GM23338 (cell line): ENCODE measurements around the gene ECPAS. TPM values are rescaled to one million over a fixed set of nuclear protein-coding genes. Genes with fewer than 3 reads are reported as not detected.

ENCODE experiments used
- ATAC-seq: fragments of 200-7000 bp; cut with Tn5 transposase; 3 replicates; pipeline ENCODE4 v1.9.1; 2020
- DNase-seq: peaks from one replicate; pipeline ENCODE4 v3.0.0-alpha.2; 2015; ENCODE audit warnings: low spot score
- H2AFZ ChIP-seq: fragments of 200-600 bp; sonication (generic); 2 replicates; pipeline ENCODE4 v1.8.0; 2016; ENCODE audit warnings: antibody characterized with exemption, mild to moderate bottlenecking, moderate library complexity
- H3F3A ChIP-seq: fragments of 200-600 bp; sonication (generic); replicated peaks from 2 replicates; pipeline ENCODE4 v1.8.0; 2017; ENCODE audit warnings: antibody characterized with exemption, mixed run types, low read depth
- H3K27ac ChIP-seq: fragments of 200-600 bp; sonication (generic); 2 replicates; pipeline ENCODE4 v1.6.1; 2016; ENCODE audit warnings: low read depth
- H3K27me3 ChIP-seq: fragments of 200-600 bp; sonication (generic); 2 replicates; pipeline ENCODE4 v1.8.0; 2016; ENCODE audit warnings: mild to moderate bottlenecking, mixed run types, moderate library complexity; ENCODE audit not compliant: insufficient read depth
- H3K36me3 ChIP-seq: fragments of 200-600 bp; sonication (generic); 2 replicates; pipeline ENCODE4 v1.8.0; 2016; ENCODE audit warnings: mild to moderate bottlenecking; ENCODE audit not compliant: insufficient read depth
- H3K4me1 ChIP-seq: fragments of 200-600 bp; sonication (generic); 2 replicates; pipeline ENCODE4 v1.8.0; 2016; ENCODE audit warnings: mild to moderate bottlenecking, moderate library complexity; ENCODE audit not compliant: insufficient read depth
- H3K4me2 ChIP-seq: fragments of 200-600 bp; sonication (generic); 2 replicates; pipeline ENCODE4 v1.7.1; 2017; ENCODE audit warnings: mixed run types
- H3K4me3 ChIP-seq: fragments of 200-600 bp; sonication (generic); 2 replicates; pipeline ENCODE4 v1.6.1; 2016; ENCODE audit warnings: mixed run types
- H3K79me2 ChIP-seq: fragments of 200-600 bp; sonication (generic); replicated peaks from 2 replicates; pipeline ENCODE4 v1.8.0; 2017; ENCODE audit warnings: mild to moderate bottlenecking; ENCODE audit not compliant: insufficient read depth
- H3K9me2 ChIP-seq: fragments of 200-600 bp; sonication (generic); 2 replicates; pipeline ENCODE4 v1.8.0; 2017; ENCODE audit not compliant: insufficient read depth
- H4K20me1 ChIP-seq: fragments of 200-600 bp; sonication (generic); replicated peaks from 2 replicates; pipeline ENCODE4 v1.8.0; 2017; ENCODE audit warnings: mild to moderate bottlenecking; ENCODE audit not compliant: insufficient read depth
- H3K27ac Mint-ChIP-seq: 2 replicates; pipeline ENCODE4 v1.8.0; 2020; ENCODE audit warnings: inconsistent platforms, mild to moderate bottlenecking, moderate library complexity, mixed read lengths
- H3K27me3 Mint-ChIP-seq: 3 replicates; pipeline ENCODE4 v1.8.0; 2022; ENCODE audit warnings: low read depth, mild to moderate bottlenecking, moderate library complexity, mixed read lengths, inconsistent platforms; ENCODE audit not compliant: insufficient read depth, poor library complexity
- H3K36me3 Mint-ChIP-seq: 3 replicates; pipeline ENCODE4 v1.8.0; 2021; ENCODE audit warnings: low read depth, mild to moderate bottlenecking, inconsistent platforms, moderate library complexity, mixed read lengths
- H3K4me1 Mint-ChIP-seq: 3 replicates; pipeline ENCODE4 v1.8.0; 2020; ENCODE audit warnings: mild to moderate bottlenecking, inconsistent platforms, mixed read lengths
- H3K4me3 Mint-ChIP-seq: 3 replicates; pipeline ENCODE4 v1.8.0; 2021; ENCODE audit warnings: moderate library complexity, mild to moderate bottlenecking, inconsistent platforms, mixed read lengths
- H3K9me3 Mint-ChIP-seq: 3 replicates; pipeline ENCODE4 v1.8.0; 2020; ENCODE audit warnings: moderate library complexity, mild to moderate bottlenecking, inconsistent platforms, mixed read lengths
- CREB1 ChIP-seq: fragments of 250-450 bp; sonication (Bioruptor Pico); IDR thresholded peaks from 2 replicates; pipeline ENCODE4 v1.5.0; 2020; ENCODE audit warnings: low read depth, mild to moderate bottlenecking, moderate library complexity
- ETS1 ChIP-seq: IDR thresholded peaks from 2 replicates; pipeline ENCODE4 v1.6.1; 2016; ENCODE audit warnings: antibody characterized with exemption
- EZH2 ChIP-seq: fragments of 200-600 bp; sonication (generic); IDR thresholded peaks from one replicate; pipeline ENCODE4 v1.8.0; 2017; ENCODE audit warnings: antibody characterized with exemption, mild to moderate bottlenecking, low read depth; ENCODE audit not compliant: unreplicated experiment
- EZH2phosphoT487 ChIP-seq: fragments of 200-600 bp; sonication (generic); IDR thresholded peaks from one replicate; pipeline ENCODE4 v1.8.1; 2018; ENCODE audit warnings: antibody characterized with exemption; ENCODE audit not compliant: unreplicated experiment
- JUNB ChIP-seq: IDR thresholded peaks from one replicate; pipeline ENCODE4 v1.6.1; 2016; ENCODE audit warnings: antibody characterized with exemption; ENCODE audit not compliant: unreplicated experiment
- NANOG ChIP-seq: IDR thresholded peaks from 2 replicates; pipeline ENCODE4 v1.6.1; 2016; ENCODE audit warnings: antibody characterized with exemption, borderline replicate concordance
- POLR2AphosphoS5 ChIP-seq: IDR thresholded peaks from 2 replicates; pipeline ENCODE4 v1.6.1; 2016; ENCODE audit warnings: antibody characterized with exemption, low read depth
- STAT1 ChIP-seq: IDR thresholded peaks from one replicate; pipeline ENCODE4 v1.6.1; 2016; ENCODE audit warnings: antibody characterized with exemption; ENCODE audit not compliant: unreplicated experiment
- ZNF331 ChIP-seq: fragments of 250-450 bp; sonication (Bioruptor Pico); IDR thresholded peaks from 2 replicates; pipeline ENCODE4 v1.5.0; 2020; ENCODE audit warnings: low read depth, mild to moderate bottlenecking, moderate library complexity
- ZNF462 ChIP-seq: fragments of 250-450 bp; sonication (Bioruptor Pico); IDR thresholded peaks from 2 replicates; pipeline ENCODE4 v1.5.0; 2020; ENCODE audit warnings: mild to moderate bottlenecking, moderate library complexity
- polyA plus RNA-seq: library from polyadenylated mRNA; unstranded; fragments of >200 nt; fragmentation: Nextera tagmentation; extraction: Ambion mirVana; gene quantifications from 2 replicates; pipeline ENCODE4 v1.2.1, GENCODE V29; 2016
- total RNA-seq: library from RNA; depleted of rRNA; stranded (reverse); fragments of >200 nt; shearing (Covaris generic); gene quantifications from 2 replicates; pipeline ENCODE4 v1.2.3, GENCODE V29; 2014

Gene ECPAS
- total and polyA plus RNA-seq, 2 experiments from 2014 or later: 51.4 to 104 TPM

GRCh38 chr9:111350556-111350955 is 133.6 kb downstream of the ECPAS start:
- H3K9me3 Mint-ChIP-seq: no peaks in the 10 kb centered on the region
- no peaks in the 10 kb centered on the region for H3F3A ChIP-seq
- H3K36me3 Mint-ChIP-seq: no peaks in the 10 kb centered on the region
- H4K20me1 ChIP-seq: no peaks in the 10 kb centered on the region
- H3K27me3 ChIP-seq: no peaks in the 10 kb centered on the region
- H3K4me1 ChIP-seq: no peaks in the 10 kb centered on the region
- H3K4me3 ChIP-seq: no peak overlapping the region
- no peak overlapping the region for H2AFZ ChIP-seq
- H3K27me3 Mint-ChIP-seq: peaks cover 4% of the 10 kb centered on the region
- no peak overlapping the region for H3K27ac ChIP-seq
- H3K9me2 ChIP-seq: no peaks in the 10 kb centered on the region
- H3K4me1 Mint-ChIP-seq: no peaks in the 10 kb centered on the region
- ATAC-seq: no peak
- TF ChIP-seq STAT1 (no peak), ETS1 (no peak), JUNB (no peak), ZNF462 (no peak), NANOG (no peak), EZH2 (no peak), EZH2phosphoT487 (no peak), CREB1 (no peak), POLR2AphosphoS5 (no peak), ZNF331 (CRISPR knock-in tag) (no peak)
- no peak overlapping the region for H3K4me2 ChIP-seq
- no peaks in the 10 kb centered on the region for H3K36me3 ChIP-seq
- H3K27ac Mint-ChIP-seq: no peak overlapping the region
- no peak for DNase-seq
- no peaks in the 10 kb centered on the region for H3K79me2 ChIP-seq
- H3K4me3 Mint-ChIP-seq: no peak overlapping the region
